ENCODE data around the gene CFAP97.
"Not testable (repeated sequence)": the region's sequence is repeated elsewhere in the genome, so short reads cannot be mapped to it uniquely, and the experiment has no call there.

The CFAP97 gene

DNA sequence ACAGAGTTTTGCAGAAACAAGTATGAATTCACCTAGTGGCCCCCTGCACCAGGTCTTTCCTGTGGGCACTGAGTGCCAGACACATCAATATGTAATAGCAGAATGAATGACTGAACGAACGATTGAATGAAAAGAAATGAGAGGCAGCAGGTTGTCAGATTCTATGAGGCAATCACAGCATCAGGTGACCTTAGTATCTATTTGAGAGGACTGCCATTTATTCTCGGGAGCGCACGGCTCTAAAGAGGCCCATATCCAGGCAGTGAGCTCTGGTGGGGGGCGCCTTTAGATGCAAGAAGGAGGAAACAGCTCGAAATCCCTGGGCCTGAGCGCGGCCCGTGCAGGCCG, 61.3 kb downstream of the CFAP97 start:
- DNase-seq: no peak

DNA sequence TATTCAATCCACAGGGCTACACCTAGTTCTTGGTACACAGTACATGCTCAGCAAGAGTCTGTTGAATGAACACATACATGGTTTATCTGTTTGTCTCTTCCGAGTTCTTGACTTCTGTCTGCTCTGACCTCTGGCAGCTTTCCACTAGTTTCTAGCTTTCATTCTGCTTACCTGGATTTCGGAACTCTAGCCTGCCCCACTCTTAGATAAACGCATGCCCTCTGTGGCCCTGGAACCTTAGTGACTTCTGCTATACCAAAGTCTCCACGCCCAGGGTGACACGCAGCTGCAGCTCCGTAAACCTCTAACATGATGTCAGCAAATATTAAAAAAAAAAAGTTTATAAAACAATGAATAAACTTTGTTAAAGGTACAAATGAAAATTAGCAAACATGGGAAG, 62.0 kb downstream of the CFAP97 start:
- DNase-seq: no peak

DNA sequence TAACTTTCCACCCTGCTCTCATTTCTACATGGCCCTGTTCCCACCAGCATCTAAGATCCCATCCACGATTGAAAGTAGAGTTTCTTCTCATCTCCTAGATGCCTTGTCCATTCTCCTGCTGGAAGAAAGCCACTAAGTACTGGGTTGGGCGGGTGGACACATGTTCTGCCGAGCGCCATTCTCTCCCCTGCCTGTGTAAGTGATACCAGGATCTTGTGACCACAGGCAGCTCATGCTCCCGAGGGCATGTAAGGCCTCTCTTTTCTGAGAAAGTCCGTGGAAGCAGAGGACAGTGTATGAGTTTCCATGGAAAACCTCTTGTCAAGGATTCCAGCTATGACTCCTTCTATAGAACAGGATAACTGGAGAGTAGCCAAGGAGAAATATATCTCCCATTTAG, 64.1 kb downstream of the CFAP97 start:
- no peak for DNase-seq

DNA sequence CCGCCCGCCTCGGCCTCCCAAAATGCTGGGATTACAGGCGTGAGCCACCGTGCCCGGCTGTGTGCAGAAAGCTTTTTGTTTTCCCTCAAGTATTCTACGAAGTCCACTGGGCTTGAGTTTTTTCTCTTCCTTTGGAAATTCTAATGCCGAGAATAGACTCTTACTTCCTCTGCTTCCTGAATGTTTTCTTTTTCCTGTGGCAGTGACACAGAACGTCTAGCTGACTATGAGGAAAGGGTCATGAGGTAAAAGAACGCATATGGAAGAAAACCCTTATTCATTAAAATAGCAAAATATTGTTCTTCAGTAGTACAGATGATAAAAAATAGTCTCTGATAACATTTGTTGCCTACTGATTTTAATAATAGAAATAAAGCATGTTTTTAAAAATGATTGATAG, 65.6 kb downstream of the CFAP97 start:
- no peak for DNase-seq

DNA sequence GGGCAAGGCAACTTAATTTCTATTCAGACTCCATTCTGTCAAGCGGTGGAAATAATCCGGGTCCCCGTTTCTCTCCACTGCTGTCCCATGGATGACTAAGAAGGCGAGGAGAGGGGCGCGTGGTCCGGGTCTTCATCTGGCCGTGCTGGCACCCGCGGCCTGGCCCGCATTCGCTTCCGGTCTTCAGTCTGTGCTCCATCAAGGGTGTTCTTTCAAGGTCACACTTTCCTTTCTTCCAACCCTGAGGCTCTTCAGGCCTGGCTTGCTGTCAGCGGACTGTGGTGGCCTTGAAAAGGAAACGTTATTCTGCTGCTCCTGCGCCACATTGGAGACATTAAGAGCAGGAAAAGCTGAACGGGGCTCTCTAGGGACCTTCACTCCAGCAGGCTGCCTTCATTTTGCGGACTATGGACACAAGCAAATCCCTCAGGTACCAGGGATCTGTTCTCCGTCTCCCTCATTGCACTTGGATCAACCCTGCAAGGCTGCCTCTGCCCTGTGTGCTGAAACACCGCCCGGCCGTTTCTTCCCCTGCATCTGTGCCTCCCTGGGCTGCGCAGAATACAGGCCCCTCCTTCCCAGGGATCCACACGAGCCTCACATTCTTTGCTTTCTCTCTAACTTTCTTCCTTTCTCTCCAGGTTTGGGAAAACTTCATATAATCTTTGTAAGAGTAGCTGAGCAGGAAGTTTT, 66.4 kb downstream of the CFAP97 start:
- DNase-seq: no peak

DNA sequence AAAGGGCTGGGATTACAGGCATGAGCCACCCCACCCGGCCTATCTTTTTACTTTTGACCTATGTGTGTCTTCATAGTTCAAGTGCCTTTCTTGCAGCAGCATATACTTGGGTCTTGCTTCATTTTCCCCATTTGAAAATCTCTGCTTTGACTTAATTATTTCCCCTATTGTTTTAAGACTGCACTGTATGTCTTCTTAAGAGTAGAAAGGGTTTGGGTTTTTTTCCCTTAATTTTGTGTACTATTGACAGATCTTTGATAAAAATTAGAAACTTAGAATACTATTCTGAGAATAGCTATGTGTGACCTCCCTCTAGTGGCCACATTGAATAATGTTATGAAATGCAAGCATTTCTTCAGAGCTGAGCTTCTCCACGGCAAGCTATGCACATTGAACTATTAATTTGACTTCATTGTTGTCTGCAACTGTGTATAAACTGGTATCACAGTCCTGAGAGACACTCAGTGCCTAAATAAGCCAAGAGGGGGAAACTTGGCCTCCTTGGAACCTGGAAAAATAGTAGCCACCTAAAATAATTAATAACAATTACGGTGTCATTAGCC, 69.4 kb downstream of the CFAP97 start:
- DNase-seq: no peak

DNA sequence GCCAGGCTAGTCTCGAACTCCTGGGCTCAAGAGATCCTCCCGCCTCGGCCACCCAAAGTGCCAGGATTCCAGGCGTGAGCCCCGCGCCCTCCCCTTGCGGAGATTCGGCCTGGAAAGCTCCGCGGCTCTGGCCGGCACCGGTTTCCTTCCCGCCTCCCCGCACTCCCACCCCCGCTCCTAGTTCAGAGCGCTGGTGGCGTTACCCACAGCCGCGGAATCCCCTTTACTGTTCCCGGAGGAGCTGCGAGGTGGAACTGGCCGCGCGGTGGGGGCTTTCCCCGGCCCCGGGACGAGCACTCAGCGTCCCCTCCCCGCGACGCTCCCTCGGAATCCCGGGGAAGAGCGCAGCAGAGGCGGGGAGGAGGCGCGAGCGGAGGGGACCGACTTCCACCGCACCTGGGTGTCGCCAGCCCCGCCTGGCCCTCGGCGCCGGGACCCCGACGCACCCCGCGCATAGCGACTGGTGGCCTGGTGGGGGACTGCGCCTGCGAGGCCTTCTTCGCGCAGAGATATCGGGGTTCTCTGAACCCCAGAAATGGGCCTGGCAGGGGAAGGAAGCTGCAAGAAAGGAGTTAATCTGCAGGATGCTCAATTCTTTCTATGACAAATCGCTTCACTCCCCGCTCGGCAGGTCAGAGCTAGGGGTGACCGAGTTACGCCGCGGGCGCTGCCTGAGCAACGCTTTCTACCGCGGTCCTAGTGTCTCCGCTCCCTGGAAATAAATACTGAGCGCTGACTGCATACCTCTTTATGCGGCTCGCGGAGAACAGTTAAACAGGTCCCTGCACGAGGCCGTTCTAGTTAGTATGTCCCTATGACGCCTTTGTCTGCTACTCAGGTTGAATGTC, 75.3 kb downstream of the CFAP97 start:
- DNase-seq: peak; percentile 80

DNA sequence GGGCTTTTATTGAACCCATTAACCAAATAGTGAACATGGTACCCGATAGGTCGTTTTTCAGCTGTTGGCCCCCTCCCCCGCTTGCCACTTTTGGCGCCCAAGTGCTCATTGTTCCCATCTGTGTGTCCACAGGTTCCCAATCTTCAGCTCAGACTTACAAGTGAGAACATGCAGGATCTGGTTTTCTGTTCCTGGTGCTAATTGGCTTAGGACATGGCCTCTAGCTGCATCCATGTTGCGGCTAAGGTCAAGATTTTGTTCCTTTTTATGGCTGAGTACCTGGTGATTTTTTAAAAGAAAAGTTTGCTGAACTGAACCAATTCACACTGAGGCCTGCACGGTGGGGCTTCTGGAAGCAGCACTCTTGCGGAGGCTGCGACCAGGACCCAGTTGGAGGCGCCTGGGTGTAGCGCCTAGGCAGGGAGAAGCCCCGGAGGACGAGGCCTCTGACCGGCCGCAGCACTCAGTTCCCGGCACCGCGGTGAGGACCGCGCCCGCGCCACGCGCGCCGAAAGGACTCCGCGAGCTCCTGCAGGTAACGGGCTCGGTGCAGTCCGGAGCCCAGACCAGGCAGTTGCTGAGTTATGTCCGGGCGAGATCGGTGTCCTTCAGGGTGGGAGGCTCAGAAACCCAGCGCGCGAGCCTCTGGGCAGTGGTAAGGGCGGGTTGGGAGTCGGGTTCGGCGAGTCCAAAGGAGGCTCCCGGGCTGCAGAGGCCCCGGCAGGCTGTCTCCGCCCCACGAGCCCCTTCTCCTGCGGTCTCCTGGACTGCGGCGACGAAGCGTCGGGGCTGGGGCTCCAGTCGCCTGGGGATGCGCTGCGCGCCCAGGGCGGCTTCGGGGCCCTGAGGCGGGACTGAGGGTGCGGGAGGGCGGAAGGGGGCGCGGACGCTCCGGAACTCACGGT, 76.5 kb downstream of the CFAP97 start:
- DNase-seq: peak; percentile 79

DNA sequence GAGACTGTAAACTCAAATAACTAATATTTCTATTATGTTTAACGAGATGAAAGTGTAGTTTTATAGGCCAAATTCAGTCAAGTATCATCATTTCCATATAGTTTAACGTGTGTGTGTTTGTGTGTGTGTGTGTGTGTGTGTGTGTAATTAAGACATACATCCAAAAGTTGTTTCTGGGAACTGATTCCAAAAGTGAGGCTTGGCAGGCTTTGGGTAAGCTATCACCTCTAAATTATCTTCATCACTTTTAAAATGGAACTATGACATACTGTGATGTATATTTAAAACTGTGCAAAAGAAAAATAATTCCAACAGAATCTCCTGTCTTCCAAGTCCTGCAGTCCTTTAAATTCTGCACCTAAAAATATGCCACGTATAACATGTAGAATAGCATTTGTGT, 79.8 kb downstream of the CFAP97 start:
- no peak for DNase-seq

DNA sequence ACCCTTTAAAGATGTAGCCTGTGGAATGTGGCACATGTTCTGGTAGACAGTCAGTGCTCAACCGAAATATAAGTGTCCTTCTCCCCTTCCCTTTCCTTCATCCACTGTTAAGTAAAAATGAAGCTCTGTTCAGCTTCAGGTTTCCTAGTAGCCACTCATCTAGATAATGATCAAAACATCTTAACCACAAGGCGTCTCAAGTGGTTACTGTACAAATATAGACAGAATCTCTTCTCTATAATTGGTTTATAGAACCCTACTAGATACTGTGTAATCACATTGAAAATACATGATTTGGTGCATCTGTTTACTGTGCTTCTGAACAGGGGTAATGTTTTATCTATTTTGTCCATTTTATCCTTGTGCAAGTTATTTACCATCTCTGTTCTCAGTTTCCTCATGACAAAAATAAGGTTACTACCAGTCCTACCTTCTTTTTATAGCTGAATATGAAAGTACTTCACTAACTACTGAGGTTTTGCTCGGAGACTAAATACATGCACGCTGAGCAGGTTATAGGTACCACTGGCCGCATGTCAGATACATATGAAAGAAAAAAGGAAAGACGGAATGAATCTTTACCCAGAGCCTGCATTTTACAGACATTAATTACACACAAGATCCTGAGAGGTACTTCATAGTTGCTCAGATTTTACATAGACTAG, 81.0 kb downstream of the CFAP97 start:
- no peak for DNase-seq

DNA sequence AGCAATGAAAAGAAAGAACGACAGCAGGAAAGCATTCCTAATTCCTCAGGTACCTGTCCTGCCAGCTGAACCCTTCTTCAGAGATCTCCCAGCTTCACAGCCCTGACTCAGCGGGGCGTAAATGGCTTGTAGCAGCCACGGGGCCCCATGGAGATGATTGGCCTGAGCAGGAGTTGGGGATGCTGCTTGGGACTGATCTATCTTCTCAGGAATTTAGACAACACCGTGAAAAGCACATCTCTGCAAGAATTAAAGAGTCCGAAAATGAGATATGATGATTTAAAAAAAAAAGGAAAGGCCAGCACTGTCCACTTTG, 83.2 kb downstream of the CFAP97 start:
- no peak for DNase-seq

DNA sequence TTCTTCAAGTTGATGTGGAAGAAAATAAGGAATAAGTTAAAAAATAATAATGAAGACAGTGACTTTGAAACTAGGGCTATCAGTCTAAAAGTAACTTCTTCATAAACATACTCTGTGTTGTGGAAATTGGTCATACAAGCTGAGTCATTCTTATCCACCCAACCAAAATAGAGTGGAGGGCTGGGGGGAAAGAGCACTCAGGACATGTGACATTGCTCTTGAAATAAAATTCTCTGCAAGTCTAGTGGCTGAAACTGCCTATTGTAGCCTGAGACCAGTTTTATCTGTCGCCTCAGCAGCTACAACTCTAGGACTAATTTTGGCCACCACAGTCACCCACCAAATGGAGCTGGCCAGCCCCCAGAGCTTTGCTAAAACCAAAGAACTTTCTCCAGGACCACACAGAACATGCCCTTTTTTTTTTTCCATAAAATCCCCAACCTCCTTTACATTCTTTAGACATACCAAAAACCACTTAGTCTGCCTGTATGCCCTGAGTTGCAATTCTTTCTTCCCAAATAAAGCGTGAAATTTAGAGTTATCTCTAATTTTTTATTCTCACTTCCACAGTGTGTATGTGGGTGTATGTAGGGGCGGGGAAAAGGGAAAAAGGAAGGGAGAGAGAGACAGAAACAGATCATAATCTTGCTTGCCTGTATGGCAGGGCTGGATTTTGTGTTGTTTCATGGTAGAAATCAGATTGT, 83.7 kb downstream of the CFAP97 start:
- DNase-seq: no peak

DNA sequence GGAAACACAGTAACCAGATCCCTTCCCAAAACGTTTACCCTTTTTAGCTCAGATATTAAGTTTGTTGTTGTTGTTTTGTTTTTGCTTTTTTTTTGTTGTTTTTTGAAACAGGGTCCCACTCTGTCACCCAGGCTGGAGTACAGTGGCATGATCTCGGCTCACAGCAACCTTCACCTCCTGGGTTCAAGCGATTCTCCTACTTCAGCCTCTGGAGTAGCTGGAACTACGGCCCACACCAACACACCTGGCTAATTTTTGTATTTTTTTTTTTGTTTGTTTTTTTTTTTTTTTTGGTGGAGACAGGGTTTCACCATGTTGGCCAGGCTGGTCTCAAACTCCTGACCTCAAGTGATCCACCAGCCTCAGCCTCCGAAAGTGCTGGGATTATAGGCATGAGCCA, 84.3 kb downstream of the CFAP97 start:
- DNase-seq: not testable (repeated sequence)

DNA sequence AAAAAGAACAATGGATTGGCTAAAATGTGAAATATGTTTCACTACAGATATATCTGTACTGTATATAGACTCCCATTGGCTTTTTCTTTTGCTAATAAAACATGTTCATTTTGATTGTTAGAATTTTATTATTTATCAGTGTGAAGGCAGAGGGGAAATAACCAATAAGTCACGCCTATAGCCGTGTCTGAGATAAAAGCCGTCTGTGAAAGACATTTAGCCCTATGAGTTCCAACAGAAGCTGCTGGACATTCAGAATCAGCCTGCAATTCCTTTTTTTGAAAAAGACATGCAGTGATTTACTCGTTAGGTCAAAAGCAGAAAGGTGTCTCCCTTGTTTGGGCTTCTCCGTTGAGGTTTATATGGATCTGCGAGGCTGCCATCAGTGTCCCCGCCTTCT, 84.9 kb downstream of the CFAP97 start:
- no peak for DNase-seq

DNA sequence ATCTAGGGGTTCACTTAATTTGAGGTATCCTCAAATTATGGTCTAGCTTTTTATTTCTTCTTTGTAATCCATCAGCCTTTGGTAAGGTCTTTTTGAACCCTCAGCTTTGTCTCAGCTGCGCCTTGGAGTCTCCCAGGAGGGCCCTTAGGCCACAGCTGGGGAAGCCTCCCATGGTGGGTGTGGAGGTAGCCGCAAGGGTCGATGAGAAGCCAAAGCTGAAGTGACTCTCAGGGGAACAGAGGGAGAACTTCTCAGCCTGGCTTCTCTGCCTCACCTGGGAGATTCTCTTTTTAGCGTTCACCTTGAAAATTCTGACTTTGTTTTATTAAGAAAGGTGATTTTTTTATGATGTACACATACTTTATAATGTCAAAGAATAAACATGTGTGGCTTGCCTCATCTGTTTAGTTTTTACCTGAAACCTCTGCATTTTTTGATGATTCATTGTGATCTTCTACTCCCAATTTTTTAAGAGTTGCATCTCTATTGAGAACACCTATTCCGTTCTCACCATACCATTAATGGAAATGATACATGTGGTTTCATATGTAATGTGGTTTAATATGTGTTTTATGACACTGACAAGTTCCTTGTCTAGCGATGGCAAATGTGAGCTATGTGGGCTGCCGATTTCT, 86.4 kb downstream of the CFAP97 start:
- DNase-seq: no peak

DNA sequence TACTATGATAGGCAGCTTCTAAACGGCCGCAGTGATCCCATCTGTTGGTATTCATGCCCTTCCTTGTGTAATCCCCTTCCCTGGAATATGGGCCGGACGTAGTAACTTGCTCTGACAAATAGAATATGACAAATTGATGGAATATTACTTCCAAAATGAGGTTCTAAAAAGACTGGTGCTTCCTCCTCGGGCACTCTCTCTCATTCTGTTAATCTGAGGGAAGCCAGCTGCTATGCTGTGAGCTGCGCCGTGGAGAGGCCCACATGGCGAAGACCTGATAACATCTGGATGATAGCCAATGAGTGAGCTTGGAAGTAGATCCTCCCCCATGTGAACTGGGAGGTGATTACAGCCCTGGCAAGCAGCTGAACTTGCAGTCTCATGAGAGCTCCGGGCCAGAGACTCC, 88.0 kb downstream of the CFAP97 start:
- peak; percentile 63 for DNase-seq

DNA sequence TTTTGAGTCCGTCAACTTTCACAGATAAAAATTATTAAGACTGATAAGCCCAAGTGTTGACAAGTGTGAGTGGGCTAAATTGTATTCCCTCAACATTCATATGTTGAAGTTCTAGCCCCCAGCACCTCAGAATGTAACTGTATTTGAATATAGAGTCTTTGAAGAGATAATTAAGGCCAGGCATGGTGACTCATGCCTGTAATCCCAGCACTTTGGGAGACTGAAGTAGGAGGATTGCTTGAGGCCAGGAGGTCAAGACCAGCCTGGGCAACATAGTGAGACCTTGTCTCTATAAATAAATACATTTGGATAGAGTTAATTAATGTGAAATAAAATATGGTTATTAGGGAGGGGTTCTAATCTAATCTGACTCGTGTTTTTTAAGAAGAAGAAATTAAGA, 90.5 kb downstream of the CFAP97 start:
- DNase-seq: no peak

DNA sequence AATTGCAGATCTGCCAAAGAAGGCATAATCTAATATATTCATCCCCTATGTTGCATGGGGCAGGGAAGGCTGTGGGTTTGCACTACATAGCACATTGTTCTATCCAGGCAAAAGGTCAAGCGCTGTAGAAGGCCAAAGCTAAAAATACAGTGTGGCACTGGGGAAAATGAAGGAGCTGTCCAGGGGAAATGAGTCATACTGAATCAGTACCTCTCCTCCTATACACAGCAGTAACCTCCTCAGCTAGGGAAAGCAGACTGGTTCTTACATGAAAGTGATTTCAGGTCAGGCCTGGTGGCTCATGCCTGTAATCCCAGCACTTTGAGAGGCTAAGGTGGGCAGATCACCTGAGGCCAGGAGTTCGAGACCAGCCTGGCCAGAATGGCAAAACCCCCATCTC, 91.7 kb downstream of the CFAP97 start:
- DNase-seq: no peak

DNA sequence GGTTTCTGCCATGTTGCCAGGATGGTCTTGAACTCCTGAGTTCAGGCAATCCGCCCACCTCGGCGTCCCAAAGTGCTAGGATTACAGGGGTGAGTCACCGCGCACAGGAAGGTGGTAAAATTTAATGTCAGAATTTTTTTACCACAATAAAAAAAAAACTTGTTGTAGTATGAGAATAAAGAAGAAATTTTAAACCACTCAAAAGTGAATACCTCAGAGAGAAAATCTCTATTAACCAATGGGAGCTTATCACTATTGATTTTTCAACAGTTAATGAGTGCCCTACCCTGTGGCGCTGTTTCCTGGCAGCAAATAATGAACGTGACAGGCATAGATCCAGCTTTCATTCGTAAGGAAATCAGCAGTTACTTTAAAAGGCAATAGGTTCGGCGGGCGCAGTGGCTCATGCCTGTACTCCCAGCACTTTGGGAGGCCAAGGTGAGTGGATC, 93.4 kb downstream of the CFAP97 start:
- DNase-seq: no peak

DNA sequence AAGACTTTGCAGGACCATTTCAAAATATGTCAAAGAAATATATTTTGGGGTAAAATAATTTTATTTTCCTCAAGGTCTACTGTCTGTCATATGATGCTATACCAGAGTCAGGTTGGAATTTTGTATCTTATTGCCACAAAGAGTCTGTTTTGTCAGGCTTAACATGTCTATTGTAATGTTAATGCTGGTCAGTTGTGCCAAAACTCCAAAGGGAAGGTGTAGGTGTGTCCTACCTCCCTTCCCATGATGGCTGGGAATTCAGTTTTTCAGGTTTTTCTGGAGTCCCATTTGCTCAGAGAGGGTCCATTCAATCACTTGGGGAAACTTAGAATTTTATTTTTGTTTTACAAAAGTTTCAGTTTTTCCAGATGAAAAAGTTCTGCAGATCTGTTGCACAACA, 94.1 kb downstream of the CFAP97 start:
- DNase-seq: no peak

Data from right kidney (tissue), 1 donor.